ENCODE measurements around the gene CNST.

The CNST gene

GRCh38 chr1:246526380-246526779 is 39.9 kb upstream of the CNST start:
- TF ChIP-seq ZBTB7A (IDR thresholded peaks at IDR 0.05; ENCODE audit: low read depth): no peak
- TF ChIP-seq TEAD4 (IDR thresholded peaks at IDR 0.05): no peak
- no peak for TF ChIP-seq NFIC (IDR thresholded peaks at IDR 0.05)
- no peak for TF ChIP-seq CEBPB (IDR thresholded peaks at IDR 0.05)
- no peak for TF ChIP-seq CREB1 (IDR thresholded peaks at IDR 0.05; ENCODE audit: low read depth)
- TF ChIP-seq EP300 (IDR thresholded peaks at IDR 0.05; ENCODE audit: borderline replicate concordance): no peak
- TF ChIP-seq TCF12 (IDR thresholded peaks at IDR 0.05; ENCODE audit: low read depth): no peak
- no peak for TF ChIP-seq USF1 (IDR thresholded peaks at IDR 0.05)
- TF ChIP-seq, protein P1, sequence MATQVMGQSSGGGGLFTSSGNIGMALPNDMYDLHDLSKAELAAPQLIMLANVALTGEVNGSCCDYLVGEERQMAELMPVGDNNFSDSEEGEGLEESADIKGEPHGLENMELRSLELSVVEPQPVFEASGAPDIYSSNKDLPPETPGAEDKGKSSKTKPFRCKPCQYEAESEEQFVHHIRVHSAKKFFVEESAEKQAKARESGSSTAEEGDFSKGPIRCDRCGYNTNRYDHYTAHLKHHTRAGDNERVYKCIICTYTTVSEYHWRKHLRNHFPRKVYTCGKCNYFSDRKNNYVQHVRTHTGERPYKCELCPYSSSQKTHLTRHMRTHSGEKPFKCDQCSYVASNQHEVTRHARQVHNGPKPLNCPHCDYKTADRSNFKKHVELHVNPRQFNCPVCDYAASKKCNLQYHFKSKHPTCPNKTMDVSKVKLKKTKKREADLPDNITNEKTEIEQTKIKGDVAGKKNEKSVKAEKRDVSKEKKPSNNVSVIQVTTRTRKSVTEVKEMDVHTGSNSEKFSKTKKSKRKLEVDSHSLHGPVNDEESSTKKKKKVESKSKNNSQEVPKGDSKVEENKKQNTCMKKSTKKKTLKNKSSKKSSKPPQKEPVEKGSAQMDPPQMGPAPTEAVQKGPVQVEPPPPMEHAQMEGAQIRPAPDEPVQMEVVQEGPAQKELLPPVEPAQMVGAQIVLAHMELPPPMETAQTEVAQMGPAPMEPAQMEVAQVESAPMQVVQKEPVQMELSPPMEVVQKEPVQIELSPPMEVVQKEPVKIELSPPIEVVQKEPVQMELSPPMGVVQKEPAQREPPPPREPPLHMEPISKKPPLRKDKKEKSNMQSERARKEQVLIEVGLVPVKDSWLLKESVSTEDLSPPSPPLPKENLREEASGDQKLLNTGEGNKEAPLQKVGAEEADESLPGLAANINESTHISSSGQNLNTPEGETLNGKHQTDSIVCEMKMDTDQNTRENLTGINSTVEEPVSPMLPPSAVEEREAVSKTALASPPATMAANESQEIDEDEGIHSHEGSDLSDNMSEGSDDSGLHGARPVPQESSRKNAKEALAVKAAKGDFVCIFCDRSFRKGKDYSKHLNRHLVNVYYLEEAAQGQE (IDR thresholded peaks at IDR 0.05; ENCODE audit: low read depth): no peak

DNA sequence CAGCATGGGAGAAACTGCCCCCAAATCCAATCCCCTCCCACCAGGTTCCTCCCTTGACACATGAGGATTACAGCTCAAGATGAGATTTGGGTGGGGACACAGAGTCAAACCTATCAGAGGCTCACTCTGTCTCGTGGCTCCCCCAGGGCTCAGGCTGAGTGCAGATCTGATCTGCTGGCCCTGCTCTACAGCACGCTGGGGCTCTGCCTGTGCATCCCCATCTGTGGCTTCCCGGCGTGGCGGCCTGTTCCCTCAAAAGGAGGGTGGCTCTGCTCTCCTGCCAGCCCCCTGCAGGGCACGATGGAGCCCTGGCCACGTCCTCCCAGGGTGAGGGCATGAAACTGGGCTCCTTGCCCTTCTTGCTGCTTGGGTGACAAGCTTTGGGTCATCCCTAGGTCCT is 39.3 kb upstream of the CNST start:
- TF ChIP-seq, protein P2, sequence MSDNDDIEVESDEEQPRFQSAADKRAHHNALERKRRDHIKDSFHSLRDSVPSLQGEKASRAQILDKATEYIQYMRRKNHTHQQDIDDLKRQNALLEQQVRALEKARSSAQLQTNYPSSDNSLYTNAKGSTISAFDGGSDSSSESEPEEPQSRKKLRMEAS (IDR thresholded peaks at IDR 0.05): no peak
- no peak for TF ChIP-seq CEBPB (IDR thresholded peaks at IDR 0.05)
- no peak for TF ChIP-seq ZBTB7A (IDR thresholded peaks at IDR 0.05; ENCODE audit: low read depth)
- no peak for TF ChIP-seq CREB1 (IDR thresholded peaks at IDR 0.05; ENCODE audit: low read depth)
- no peak for TF ChIP-seq FOXM1 (IDR thresholded peaks at IDR 0.05; ENCODE audit: borderline replicate concordance, low read depth)
- no peak for TF ChIP-seq NFIC (IDR thresholded peaks at IDR 0.05)
- TF ChIP-seq EGR1 (IDR thresholded peaks at IDR 0.05): no peak
- TF ChIP-seq TCF12 (IDR thresholded peaks at IDR 0.05; ENCODE audit: low read depth): no peak
- TF ChIP-seq YY1 (IDR thresholded peaks at IDR 0.05; ENCODE audit: low read depth): no peak
- no peak for TF ChIP-seq TAF1 (IDR thresholded peaks at IDR 0.05; ENCODE audit: low read depth)
- no peak for TF ChIP-seq TEAD4 (IDR thresholded peaks at IDR 0.05)
- TF ChIP-seq, protein P1 (IDR thresholded peaks at IDR 0.05; ENCODE audit: low read depth): no peak
- no peak for TF ChIP-seq RAD21 (IDR thresholded peaks at IDR 0.05; ENCODE audit: low read depth)
- no peak for TF ChIP-seq EP300 (IDR thresholded peaks at IDR 0.05; ENCODE audit: borderline replicate concordance)
- no peak for TF ChIP-seq USF1 (IDR thresholded peaks at IDR 0.05)

DNA sequence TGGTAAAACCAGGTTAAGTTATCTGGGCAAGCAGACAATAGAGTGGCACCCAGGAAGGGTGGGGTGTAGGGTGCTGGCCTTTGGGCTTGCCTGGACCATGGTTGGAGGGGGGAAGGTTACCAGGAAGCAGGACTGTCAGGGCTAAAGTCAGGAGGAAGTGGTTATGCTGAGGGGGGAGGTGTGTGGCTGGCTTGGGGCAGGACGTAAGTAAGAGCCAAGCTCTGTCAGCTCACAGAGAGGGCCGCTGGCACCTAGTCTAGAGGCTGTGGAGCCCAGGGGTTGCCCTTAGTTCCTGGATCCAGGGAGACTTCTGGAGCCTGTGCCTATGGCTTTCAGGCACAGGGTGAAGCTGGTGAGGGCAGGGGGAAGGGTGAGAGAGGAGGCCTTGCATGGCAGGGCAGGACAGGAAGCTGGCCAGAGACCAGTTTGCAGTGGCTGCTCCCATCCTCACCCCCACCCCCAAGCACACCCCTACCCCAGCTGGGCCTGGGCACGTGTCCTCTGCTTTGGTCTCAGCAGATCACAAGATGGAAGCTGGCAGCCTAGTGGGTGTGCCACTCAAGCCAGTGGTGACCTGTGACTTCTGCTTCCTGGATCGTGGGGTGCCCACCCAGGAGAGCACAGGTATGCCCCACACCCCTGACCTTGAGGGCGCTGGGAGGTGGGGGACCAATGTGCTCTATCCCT is 38.7 kb upstream of the CNST start:
- no peak for TF ChIP-seq CREB1 (IDR thresholded peaks at IDR 0.05; ENCODE audit: low read depth)
- no peak for TF ChIP-seq RAD21 (IDR thresholded peaks at IDR 0.05; ENCODE audit: low read depth)
- no peak for TF ChIP-seq EP300 (IDR thresholded peaks at IDR 0.05; ENCODE audit: borderline replicate concordance)
- TF ChIP-seq, protein P2 (IDR thresholded peaks at IDR 0.05): no peak
- TF ChIP-seq FOXM1 (IDR thresholded peaks at IDR 0.05; ENCODE audit: borderline replicate concordance, low read depth): no peak
- no peak for TF ChIP-seq NFIC (IDR thresholded peaks at IDR 0.05)
- no peak for TF ChIP-seq TCF12 (IDR thresholded peaks at IDR 0.05; ENCODE audit: low read depth)
- no peak for TF ChIP-seq EGR1 (IDR thresholded peaks at IDR 0.05)
- TF ChIP-seq TEAD4 (IDR thresholded peaks at IDR 0.05): no peak
- TF ChIP-seq, protein P1 (IDR thresholded peaks at IDR 0.05; ENCODE audit: low read depth): no peak
- TF ChIP-seq YY1 (IDR thresholded peaks at IDR 0.05; ENCODE audit: low read depth): no peak
- no peak for TF ChIP-seq USF1 (IDR thresholded peaks at IDR 0.05)
- TF ChIP-seq ZBTB7A (IDR thresholded peaks at IDR 0.05; ENCODE audit: low read depth): no peak
- TF ChIP-seq TAF1 (IDR thresholded peaks at IDR 0.05; ENCODE audit: low read depth): no peak
- no peak for TF ChIP-seq CEBPB (IDR thresholded peaks at IDR 0.05)
